ENCODE measurements around the gene SRP14.

GRCh38 chr15:39987821-39988220 is 51.2 kb downstream of the SRP14 start:
- no peak for TF ChIP-seq CTCF (IDR thresholded peaks at IDR 0.05)
- no peak for TF ChIP-seq POLR2AphosphoS5 (IDR thresholded peaks at IDR 0.05; ENCODE audit: insufficient read depth in 1 of 2, low read depth in 1 of 2)
- no peak for TF ChIP-seq POLR2A (IDR thresholded peaks at IDR 0.05)
